ENCODE data around the gene TBC1D22B. TPM values are rescaled to one million over a fixed set of nuclear protein-coding genes. Genes with fewer than 3 reads are reported as not detected.

The TBC1D22B gene
- total and polyA plus RNA-seq, 2 of the 13 experiments (the other 11 are each of a cell fraction or from before 2014, with no cell fraction given): 9.7 to 12.9 TPM

GRCh38 chr6:37257634-37258404 lies at the start of gene TBC1D22B, which contains the start of gene TMEM217 (continued):
- TF ChIP-seq, protein P1, sequence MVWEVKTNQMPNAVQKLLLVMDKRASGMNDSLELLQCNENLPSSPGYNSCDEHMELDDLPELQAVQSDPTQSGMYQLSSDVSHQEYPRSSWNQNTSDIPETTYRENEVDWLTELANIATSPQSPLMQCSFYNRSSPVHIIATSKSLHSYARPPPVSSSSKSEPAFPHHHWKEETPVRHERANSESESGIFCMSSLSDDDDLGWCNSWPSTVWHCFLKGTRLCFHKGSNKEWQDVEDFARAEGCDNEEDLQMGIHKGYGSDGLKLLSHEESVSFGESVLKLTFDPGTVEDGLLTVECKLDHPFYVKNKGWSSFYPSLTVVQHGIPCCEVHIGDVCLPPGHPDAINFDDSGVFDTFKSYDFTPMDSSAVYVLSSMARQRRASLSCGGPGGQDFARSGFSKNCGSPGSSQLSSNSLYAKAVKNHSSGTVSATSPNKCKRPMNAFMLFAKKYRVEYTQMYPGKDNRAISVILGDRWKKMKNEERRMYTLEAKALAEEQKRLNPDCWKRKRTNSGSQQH (CRISPR knock-in tag; IDR thresholded peaks at IDR 0.05; ENCODE audit: low read depth): 0 out of 2 replicates have a peak, but pooled peaks have one; percentile 81
- TF ChIP-seq, protein P2, sequence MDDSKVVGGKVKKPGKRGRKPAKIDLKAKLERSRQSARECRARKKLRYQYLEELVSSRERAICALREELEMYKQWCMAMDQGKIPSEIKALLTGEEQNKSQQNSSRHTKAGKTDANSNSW (CRISPR knock-in tag; IDR thresholded peaks at IDR 0.05; ENCODE audit: borderline replicate concordance): no peak; the same call in 1 of the 2 replicates
- TF ChIP-seq, protein P3, sequence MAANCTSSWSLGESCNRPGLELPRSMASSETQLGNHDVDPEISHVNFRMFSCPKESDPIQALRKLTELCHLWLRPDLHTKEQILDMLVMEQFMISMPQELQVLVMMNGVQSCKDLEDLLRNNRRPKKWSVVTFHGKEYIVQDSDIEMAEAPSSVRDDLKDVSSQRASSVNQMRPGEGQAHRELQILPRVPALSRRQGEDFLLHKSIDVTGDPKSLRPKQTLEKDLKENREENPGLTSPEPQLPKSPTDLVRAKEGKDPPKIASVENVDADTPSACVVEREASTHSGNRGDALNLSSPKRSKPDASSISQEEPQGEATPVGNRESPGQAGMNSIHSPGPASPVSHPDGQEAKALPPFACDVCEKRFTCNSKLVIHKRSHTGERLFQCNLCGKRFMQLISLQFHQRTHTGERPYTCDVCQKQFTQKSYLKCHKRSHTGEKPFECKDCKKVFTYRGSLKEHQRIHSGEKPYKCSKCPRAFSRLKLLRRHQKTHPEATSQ (CRISPR knock-in tag; IDR thresholded peaks at IDR 0.05; ENCODE audit: borderline replicate concordance): peak; percentile 71; the same call in 1 of the 2 replicates
- peak; percentile 76; the same call in 1 of the 2 replicates for TF ChIP-seq YEATS2 (CRISPR knock-in tag; IDR thresholded peaks at IDR 0.05; ENCODE audit: borderline replicate concordance)
- TF ChIP-seq YEATS4 (CRISPR knock-in tag; IDR thresholded peaks at IDR 0.05; ENCODE audit: borderline replicate concordance): peak; percentile 21; the same call in 1 of the 2 replicates
- no peak; the same call in 1 of the 2 replicates for TF ChIP-seq ZNF775 (CRISPR knock-in tag; IDR thresholded peaks at IDR 0.05; ENCODE audit: borderline replicate concordance)
- peak; percentile 83; the same call in 1 of the 2 replicates for TF ChIP-seq GLI4 (CRISPR knock-in tag; IDR thresholded peaks at IDR 0.05; ENCODE audit: borderline replicate concordance)
- peak; percentile 85 for TF ChIP-seq SALL2 (CRISPR knock-in tag; IDR thresholded peaks at IDR 0.05)
- TF ChIP-seq, protein P4, sequence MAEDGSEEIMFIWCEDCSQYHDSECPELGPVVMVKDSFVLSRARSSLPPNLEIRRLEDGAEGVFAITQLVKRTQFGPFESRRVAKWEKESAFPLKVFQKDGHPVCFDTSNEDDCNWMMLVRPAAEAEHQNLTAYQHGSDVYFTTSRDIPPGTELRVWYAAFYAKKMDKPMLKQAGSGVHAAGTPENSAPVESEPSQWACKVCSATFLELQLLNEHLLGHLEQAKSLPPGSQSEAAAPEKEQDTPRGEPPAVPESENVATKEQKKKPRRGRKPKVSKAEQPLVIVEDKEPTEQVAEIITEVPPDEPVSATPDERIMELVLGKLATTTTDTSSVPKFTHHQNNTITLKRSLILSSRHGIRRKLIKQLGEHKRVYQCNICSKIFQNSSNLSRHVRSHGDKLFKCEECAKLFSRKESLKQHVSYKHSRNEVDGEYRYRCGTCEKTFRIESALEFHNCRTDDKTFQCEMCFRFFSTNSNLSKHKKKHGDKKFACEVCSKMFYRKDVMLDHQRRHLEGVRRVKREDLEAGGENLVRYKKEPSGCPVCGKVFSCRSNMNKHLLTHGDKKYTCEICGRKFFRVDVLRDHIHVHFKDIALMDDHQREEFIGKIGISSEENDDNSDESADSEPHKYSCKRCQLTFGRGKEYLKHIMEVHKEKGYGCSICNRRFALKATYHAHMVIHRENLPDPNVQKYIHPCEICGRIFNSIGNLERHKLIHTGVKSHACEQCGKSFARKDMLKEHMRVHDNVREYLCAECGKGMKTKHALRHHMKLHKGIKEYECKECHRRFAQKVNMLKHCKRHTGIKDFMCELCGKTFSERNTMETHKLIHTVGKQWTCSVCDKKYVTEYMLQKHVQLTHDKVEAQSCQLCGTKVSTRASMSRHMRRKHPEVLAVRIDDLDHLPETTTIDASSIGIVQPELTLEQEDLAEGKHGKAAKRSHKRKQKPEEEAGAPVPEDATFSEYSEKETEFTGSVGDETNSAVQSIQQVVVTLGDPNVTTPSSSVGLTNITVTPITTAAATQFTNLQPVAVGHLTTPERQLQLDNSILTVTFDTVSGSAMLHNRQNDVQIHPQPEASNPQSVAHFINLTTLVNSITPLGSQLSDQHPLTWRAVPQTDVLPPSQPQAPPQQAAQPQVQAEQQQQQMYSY (CRISPR knock-in tag; IDR thresholded peaks at IDR 0.05): no peak; the same call in 1 of the 2 replicates
- TF ChIP-seq RBM39 (IDR thresholded peaks at IDR 0.05; ENCODE audit: low read depth, low read length, poor library complexity, severe bottlenecking): peak; percentile 95
- no peak for TF ChIP-seq TGIF2 (CRISPR knock-in tag; IDR thresholded peaks at IDR 0.05)
- TF ChIP-seq KDM3A (CRISPR knock-in tag; IDR thresholded peaks at IDR 0.05; ENCODE audit: low read depth): peak; percentile 94; the same call in 1 of the 2 replicates
- no peak for TF ChIP-seq EP300 (IDR thresholded peaks at IDR 0.05; ENCODE audit: low read depth in 2 of 2, low read length in 2 of 2)
- TF ChIP-seq EP300 (CRISPR knock-in tag; IDR thresholded peaks at IDR 0.05; ENCODE audit: borderline replicate concordance): peak; percentile 9; the same call in 1 of the 2 replicates
- peak; percentile 61; the same call in 1 of the 2 replicates for TF ChIP-seq ZMYM3 (CRISPR knock-in tag; IDR thresholded peaks at IDR 0.05)
- TF ChIP-seq HES4 (CRISPR knock-in tag; IDR thresholded peaks at IDR 0.05; ENCODE audit: borderline replicate concordance): no peak

Data from HepG2 (cell line).